DND-41 (cell line): Measurements from ENCODE around the gene GPC1.

Experiments
- EZH2 ChIP-seq: IDR thresholded peaks from 3 replicates; pipeline ENCODE4 v1.6.1; 2012; ENCODE audit warnings: borderline replicate concordance, low read depth, mild to moderate bottlenecking, moderate library complexity, low read length, inconsistent platforms; ENCODE audit not compliant: severe bottlenecking
- TF ChIP-seq, protein P1 (sequence below): IDR thresholded peaks from 2 replicates; pipeline ENCODE4 v1.5.1; 2012; ENCODE audit warnings: borderline replicate concordance, low read length, moderate library complexity, mild to moderate bottlenecking; ENCODE audit not compliant: poor library complexity, severe bottlenecking; ENCODE audit errors: extremely low read depth

DNA sequence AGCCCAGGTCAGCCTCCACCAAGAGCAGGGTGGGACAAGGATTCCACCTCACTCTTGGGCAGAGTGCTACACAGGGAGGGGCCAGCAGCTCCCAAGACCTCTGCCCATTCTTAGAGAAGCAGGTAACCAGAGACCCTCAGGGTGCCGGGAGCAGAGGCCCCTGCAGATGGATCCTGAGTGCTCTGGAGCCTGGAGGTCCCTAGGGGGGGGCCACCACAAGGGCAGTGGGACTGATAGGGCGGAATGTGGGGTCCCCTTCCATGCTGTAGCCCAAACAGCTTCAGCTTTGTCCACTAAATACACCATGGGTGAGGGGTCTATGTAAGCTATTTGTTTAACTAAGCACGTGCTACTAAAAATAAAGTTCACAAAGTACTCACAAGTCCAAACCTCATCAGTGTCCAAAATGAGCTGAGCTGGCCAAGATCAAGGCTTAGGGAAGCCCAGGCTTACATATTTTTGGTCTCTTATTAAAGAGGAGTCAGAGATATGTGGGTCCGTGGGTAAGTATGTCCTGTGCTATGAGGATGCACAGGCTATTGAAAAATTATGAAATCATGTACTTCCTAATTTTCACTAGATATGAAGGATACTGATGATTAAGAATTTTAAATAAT lies 21.5 kb upstream of the GPC1 start:
- TF ChIP-seq, protein P1, sequence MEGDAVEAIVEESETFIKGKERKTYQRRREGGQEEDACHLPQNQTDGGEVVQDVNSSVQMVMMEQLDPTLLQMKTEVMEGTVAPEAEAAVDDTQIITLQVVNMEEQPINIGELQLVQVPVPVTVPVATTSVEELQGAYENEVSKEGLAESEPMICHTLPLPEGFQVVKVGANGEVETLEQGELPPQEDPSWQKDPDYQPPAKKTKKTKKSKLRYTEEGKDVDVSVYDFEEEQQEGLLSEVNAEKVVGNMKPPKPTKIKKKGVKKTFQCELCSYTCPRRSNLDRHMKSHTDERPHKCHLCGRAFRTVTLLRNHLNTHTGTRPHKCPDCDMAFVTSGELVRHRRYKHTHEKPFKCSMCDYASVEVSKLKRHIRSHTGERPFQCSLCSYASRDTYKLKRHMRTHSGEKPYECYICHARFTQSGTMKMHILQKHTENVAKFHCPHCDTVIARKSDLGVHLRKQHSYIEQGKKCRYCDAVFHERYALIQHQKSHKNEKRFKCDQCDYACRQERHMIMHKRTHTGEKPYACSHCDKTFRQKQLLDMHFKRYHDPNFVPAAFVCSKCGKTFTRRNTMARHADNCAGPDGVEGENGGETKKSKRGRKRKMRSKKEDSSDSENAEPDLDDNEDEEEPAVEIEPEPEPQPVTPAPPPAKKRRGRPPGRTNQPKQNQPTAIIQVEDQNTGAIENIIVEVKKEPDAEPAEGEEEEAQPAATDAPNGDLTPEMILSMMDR: no peak
- no peak for TF ChIP-seq EZH2
